Measurements from ENCODE around the gene VPS33A. TPM values are rescaled to one million over a fixed set of nuclear protein-coding genes. Genes with fewer than 3 reads are reported as not detected.

The VPS33A gene
- total RNA-seq, 1 experiment from 2014 or later = 36.5 TPM

GRCh38 chr12:122195405-122195804 is 70.9 kb downstream of the VPS33A start:
- no peak for DNase-seq (ENCODE audit: low read depth, low spot score)
- in situ Hi-C loops (cut with HindIII; ENCODE audit: low pct_unique_long_range_greater_than_20kb, low sequenced_read_pairs) = no loop called here

GRCh38 chr12:122194804-122195203 is 71.5 kb downstream of the VPS33A start:
- no peak for DNase-seq (ENCODE audit: low read depth, low spot score)
- in situ Hi-C loops (cut with HindIII; ENCODE audit: low pct_unique_long_range_greater_than_20kb, low sequenced_read_pairs) = no loop called here

- DNase-seq (ENCODE audit: low read depth, low spot score) = no peak
- in situ Hi-C loops (cut with HindIII; ENCODE audit: low pct_unique_long_range_greater_than_20kb, low sequenced_read_pairs) = no loop called here
Observed at GRCh38 chr12:122192441-122192840, 73.9 kb downstream of the VPS33A start.

GRCh38 chr12:122190842-122191668 is 75.2 kb downstream of the VPS33A start:
- in situ Hi-C loops (cut with HindIII; ENCODE audit: low pct_unique_long_range_greater_than_20kb, low sequenced_read_pairs) = no loop called here

GRCh38 chr12:122189626-122190475 is 76.4 kb downstream of the VPS33A start:
- in situ Hi-C loops (cut with HindIII; ENCODE audit: low pct_unique_long_range_greater_than_20kb, low sequenced_read_pairs) = no loop called here

More at GRCh38 chr12:122190842-122191668, 75.2 kb downstream of the VPS33A start:
- DNase-seq (ENCODE audit: low read depth, low spot score) = peak; percentile 73

GRCh38 chr12:122187466-122187865 is 78.8 kb downstream of the VPS33A start:
- in situ Hi-C loops (cut with HindIII; ENCODE audit: low pct_unique_long_range_greater_than_20kb, low sequenced_read_pairs) = no loop called here
- DNase-seq (ENCODE audit: low read depth, low spot score) = no peak

More at GRCh38 chr12:122189626-122190475, 76.4 kb downstream of the VPS33A start:
- DNase-seq (ENCODE audit: low read depth, low spot score) = no peak

GRCh38 chr12:122185494-122186082 is 80.7 kb downstream of the VPS33A start:
- DNase-seq (ENCODE audit: low read depth, low spot score) = no peak
- in situ Hi-C loops (cut with HindIII; ENCODE audit: low pct_unique_long_range_greater_than_20kb, low sequenced_read_pairs) = no loop called here

GRCh38 chr12:122185079-122185478 is 81.2 kb downstream of the VPS33A start:
- in situ Hi-C loops (cut with HindIII; ENCODE audit: low pct_unique_long_range_greater_than_20kb, low sequenced_read_pairs) = no loop called here
- no peak for DNase-seq (ENCODE audit: low read depth, low spot score)

GRCh38 chr12:122184517-122184916 is 81.8 kb downstream of the VPS33A start:
- no peak for DNase-seq (ENCODE audit: low read depth, low spot score)
- in situ Hi-C loops (cut with HindIII; ENCODE audit: low pct_unique_long_range_greater_than_20kb, low sequenced_read_pairs) = no loop called here

- in situ Hi-C loops (cut with HindIII; ENCODE audit: low pct_unique_long_range_greater_than_20kb, low sequenced_read_pairs) = no loop called here
- no peak for DNase-seq (ENCODE audit: low read depth, low spot score)
Observed at GRCh38 chr12:122183588-122183940, 82.7 kb downstream of the VPS33A start.

GRCh38 chr12:122182887-122183587 is 83.3 kb downstream of the VPS33A start, which contains the start of gene LRRC43:
LRRC43 (plus strand) TSS chr12:122183123; CDS start chr12:122183145, 22 bp downstream.
- no peak for DNase-seq (ENCODE audit: low read depth, low spot score)

More at GRCh38 chr12:122182887-122183587, 83.3 kb downstream of the VPS33A start, which contains the start of gene LRRC43:
- in situ Hi-C loops (cut with HindIII; ENCODE audit: low pct_unique_long_range_greater_than_20kb, low sequenced_read_pairs) = no loop called here

Small RNA genes lying within 50 kb of the gene (small RNA-seq; reads per million reads assigned to genes)
- 0.53 to 1.1 reads per million in 2 experiments for gene DIABLO

Other genes with a start within 250 kb of the VPS33A start
- gene BCL7A, start 244.6 kb downstream of the VPS33A start, total RNA-seq (2014; rRNA removed; shearing (Covaris generic)) = 11.7 and 14.4 TPM in 2 replicates
- 16.0 and 16.9 TPM in 2 replicates for gene MLXIP, start 187.7 kb downstream of the VPS33A start, total RNA-seq (2014; rRNA removed; shearing (Covaris generic))
- gene IL31, start 92.3 kb downstream of the VPS33A start, total RNA-seq (2014; rRNA removed; shearing (Covaris generic)) = not detected in 2 replicates
- gene LRRC43, start 83.4 kb downstream of the VPS33A start, total RNA-seq (2014; rRNA removed; shearing (Covaris generic)) = not detected in 2 replicates
- 0.05 and 0.21 TPM in 2 replicates for gene B3GNT4, start 62.8 kb downstream of the VPS33A start, total RNA-seq (2014; rRNA removed; shearing (Covaris generic))
- 72.1 and 85.1 TPM in 2 replicates for gene DIABLO, start 40.4 kb downstream of the VPS33A start, total RNA-seq (2014; rRNA removed; shearing (Covaris generic))
- gene CLIP1, start 156.2 kb upstream of the VPS33A start, total RNA-seq (2014; rRNA removed; shearing (Covaris generic)) = 70.3 and 84.2 TPM in 2 replicates
- 23.8 and 25.4 TPM in 2 replicates for gene ZCCHC8, start 234.4 kb upstream of the VPS33A start, total RNA-seq (2014; rRNA removed; shearing (Covaris generic))